ENCODE data around the gene GRM6.
A peak's percentile ranks its signal among the peaks of the same experiment; 100 is the strongest.

The GRM6 gene

DNA sequence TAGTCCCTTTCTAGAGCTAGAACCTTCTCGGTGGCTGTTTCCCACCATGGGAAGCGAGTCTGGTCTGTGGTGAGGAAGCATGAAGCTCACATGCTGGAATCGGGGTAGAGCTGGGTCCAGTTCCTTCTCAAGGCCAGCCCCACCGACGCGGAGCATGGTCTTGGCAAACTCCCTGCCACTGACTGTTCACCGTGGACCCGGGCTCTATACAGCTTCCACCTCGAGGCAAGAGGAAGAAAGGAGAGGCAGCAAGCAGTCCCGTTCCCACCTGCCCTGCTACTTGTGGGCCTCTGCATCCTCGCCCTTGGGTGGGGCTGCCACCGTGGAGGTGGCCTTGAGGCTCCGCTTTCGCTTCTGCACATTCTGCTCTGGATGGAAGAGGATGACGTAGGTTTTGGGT, 13.7 kb downstream of the GRM6 start:
- TF ChIP-seq, protein P1, sequence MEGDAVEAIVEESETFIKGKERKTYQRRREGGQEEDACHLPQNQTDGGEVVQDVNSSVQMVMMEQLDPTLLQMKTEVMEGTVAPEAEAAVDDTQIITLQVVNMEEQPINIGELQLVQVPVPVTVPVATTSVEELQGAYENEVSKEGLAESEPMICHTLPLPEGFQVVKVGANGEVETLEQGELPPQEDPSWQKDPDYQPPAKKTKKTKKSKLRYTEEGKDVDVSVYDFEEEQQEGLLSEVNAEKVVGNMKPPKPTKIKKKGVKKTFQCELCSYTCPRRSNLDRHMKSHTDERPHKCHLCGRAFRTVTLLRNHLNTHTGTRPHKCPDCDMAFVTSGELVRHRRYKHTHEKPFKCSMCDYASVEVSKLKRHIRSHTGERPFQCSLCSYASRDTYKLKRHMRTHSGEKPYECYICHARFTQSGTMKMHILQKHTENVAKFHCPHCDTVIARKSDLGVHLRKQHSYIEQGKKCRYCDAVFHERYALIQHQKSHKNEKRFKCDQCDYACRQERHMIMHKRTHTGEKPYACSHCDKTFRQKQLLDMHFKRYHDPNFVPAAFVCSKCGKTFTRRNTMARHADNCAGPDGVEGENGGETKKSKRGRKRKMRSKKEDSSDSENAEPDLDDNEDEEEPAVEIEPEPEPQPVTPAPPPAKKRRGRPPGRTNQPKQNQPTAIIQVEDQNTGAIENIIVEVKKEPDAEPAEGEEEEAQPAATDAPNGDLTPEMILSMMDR (IDR thresholded peaks at IDR 0.05; ENCODE audit: low read depth, low read length, missing control alignments), result no peak
- in situ Hi-C loops (cut with HindIII; ENCODE audit: low pct_ligation_motif_present, low sequenced_read_pairs), result no loop called here

GRCh38 chr5:178965465-178966055, 29.6 kb downstream of the GRM6 start:
- Histone ChIP-seq H3K27me3 (replicated peaks) (no peaks in the 10 kb centered on the region), H3K27ac (no peak overlapping the region), H3K36me3 (replicated peaks) (no peaks in the 10 kb centered on the region), H3K4me3 (ENCODE audit: low read depth, low read length) (no peak overlapping the region)
- no peak for DNase-seq
- TF ChIP-seq, protein P1 (IDR thresholded peaks at IDR 0.05; ENCODE audit: low read depth, low read length, missing control alignments), result no peak
- in situ Hi-C loops (cut with HindIII; ENCODE audit: low pct_ligation_motif_present, low sequenced_read_pairs), result no loop called here

More for the DNA sequence above, 13.7 kb downstream of the GRM6 start:
- Histone ChIP-seq H3K4me3 (ENCODE audit: low read depth, low read length) (no peak overlapping the region), H3K36me3 (replicated peaks) (no peaks in the 10 kb centered on the region), H3K27ac (no peak overlapping the region), H3K27me3 (replicated peaks) (no peaks in the 10 kb centered on the region)
- DNase-seq, result no peak

DNA sequence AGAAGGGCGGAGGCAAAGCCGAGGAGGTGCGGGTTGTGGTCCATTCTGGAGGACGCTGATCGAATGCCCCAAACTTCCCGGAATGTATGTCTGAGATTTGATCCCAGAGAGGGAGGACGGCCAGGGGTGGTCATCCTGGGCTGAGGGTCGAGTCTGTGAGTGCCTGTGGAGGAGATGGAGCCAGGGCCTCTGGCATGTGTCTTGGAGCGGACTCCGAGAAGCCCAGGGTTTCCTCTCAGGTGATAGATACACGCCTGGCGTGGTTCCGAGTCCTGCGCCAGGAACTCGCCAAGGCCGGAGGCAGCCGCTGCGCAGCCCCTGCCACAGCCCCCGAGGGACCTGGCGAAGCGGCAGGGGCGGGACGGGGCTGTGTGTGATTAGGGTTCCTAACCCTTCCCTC, 53.8 kb downstream of the GRM6 start:
- Histone ChIP-seq H3K27me3 (replicated peaks) (no peaks in the 10 kb centered on the region), H3K4me3 (ENCODE audit: low read depth, low read length) (peak overlapping the region; percentile 71), H3K27ac (peak overlapping the region; percentile 27), H3K36me3 (replicated peaks) (no peaks in the 10 kb centered on the region)
- TF ChIP-seq, protein P1 (IDR thresholded peaks at IDR 0.05; ENCODE audit: low read depth, low read length, missing control alignments), result no peak
- in situ Hi-C loops (cut with HindIII; ENCODE audit: low pct_ligation_motif_present, low sequenced_read_pairs), result no loop called here
- DNase-seq, result peak; percentile 4

DNA sequence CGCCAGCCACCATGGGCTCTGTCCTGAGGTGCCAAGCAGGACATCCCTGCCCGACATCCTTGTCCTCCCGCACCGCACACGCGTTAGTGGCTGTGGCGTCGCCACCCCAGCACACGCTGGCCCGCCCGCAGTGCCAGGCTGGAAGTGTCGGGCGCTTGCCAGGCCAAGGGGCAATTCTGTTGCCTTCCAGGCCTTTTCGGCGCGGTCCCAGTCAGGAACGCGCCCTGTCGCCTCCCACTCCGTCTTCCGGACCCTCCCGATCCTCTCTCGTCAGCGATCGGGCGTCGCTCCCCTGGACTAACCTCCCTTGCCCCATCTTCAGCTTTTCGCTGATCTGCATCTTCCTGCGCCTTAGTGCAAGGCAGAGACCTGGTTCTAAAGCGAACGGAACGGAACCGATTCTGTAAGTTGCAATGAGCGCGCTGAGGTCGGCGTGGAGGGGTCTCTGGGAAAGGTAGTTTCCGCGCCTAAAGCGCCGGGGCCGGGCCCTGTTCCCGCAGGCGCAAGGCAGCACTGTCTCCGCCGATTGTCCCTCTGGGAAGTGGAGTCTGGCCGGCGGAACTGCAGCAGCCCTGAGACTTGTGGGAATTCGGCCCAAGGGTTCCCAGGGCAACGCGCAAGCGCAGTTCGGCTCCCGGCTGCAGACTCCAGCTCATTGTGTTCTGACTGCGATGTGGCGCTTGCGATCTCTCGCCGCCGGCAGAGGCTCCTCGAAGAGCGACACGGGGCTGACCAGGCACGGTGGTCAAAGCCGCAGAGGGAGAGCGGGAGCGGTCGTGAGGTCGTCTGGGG, 54.4 kb downstream of the GRM6 start, which contains the start of gene ZNF454:
Gene ZNF454 (plus strand): TSS at position 630 of the 792 bp plus-strand sequence. CDS start 1,594 bp downstream, outside the sequence.
- peak within 1 kb of the TSS; percentile 71 for H3K4me3 ChIP-seq (ENCODE audit: low read depth, low read length)
- H3K27me3 ChIP-seq (replicated peaks), result no peaks in the 10 kb centered on the region
- H3K27ac ChIP-seq, result peak within 1 kb of the TSS; percentile 27
- no peaks in the 10 kb centered on the region for H3K36me3 ChIP-seq (replicated peaks)
- peak; percentile 92 for DNase-seq
- TF ChIP-seq, protein P1 (IDR thresholded peaks at IDR 0.05; ENCODE audit: low read depth, low read length, missing control alignments), result no peak
- in situ Hi-C loops (cut with HindIII; ENCODE audit: low pct_ligation_motif_present, low sequenced_read_pairs), result no loop called here

DNA sequence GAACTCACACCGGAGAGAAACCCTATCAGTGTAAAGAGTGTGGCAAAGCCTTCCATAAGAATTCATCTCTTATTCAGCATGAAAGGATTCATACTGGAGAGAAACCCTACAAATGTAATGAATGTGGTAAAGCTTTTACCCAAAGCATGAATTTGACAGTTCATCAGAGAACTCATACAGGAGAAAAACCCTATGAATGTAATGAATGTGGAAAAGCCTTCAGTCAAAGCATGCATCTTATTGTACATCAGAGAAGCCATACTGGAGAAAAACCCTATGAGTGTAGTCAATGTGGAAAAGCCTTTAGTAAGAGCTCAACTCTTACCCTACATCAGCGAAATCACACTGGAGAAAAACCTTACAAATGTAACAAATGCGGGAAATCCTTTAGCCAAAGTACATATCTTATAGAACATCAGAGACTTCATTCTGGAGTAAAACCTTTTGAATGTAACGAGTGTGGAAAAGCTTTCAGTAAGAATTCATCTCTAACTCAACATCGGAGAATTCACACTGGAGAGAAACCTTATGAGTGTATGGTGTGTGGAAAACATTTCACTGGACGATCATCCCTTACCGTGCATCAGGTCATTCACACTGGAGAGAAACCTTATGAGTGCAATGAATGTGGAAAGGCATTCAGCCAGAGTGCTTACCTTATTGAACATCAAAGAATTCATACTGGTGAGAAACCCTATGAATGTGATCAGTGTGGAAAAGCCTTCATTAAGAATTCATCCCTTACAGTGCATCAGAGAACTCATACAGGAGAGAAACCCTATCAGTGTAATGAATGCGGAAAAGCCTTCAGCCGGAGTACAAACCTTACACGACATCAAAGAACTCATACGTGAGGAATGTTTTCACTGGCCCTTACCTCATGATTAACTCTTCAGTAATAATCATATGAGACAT, 63.0 kb downstream of the GRM6 start:
- Histone ChIP-seq H3K36me3 (replicated peaks) (no peaks in the 10 kb centered on the region), H3K27me3 (replicated peaks) (no peaks in the 10 kb centered on the region), H3K4me3 (ENCODE audit: low read depth, low read length) (no peak overlapping the region), H3K27ac (no peak overlapping the region)
- no peak for DNase-seq
- in situ Hi-C loops (cut with HindIII; ENCODE audit: low pct_ligation_motif_present, low sequenced_read_pairs), result no loop called here
- TF ChIP-seq, protein P1 (IDR thresholded peaks at IDR 0.05; ENCODE audit: low read depth, low read length, missing control alignments), result no peak
